SK-N-MC (cell line): Measurements from ENCODE around the gene IFI30.

Source experiments
- EZH2 ChIP-seq: fragments of 200-600 bp; sonication (generic); IDR thresholded peaks from one replicate; pipeline ENCODE4 v1.6.1; 2017; ENCODE audit warnings: antibody characterized with exemption
- FOXP2 ChIP-seq: optimal IDR thresholded peaks from 2 replicates; pipeline ENCODE3; 2011; ENCODE audit warnings: mild to moderate bottlenecking, moderate library complexity; ENCODE audit not compliant: insufficient read depth; ENCODE audit errors: extremely low read length, control extremely low read depth
- POLR2AphosphoS5 ChIP-seq: IDR thresholded peaks from 2 replicates; pipeline ENCODE4 v1.6.1; 2012; ENCODE audit warnings: mild to moderate bottlenecking, low read depth, low read length, borderline replicate concordance

DNA sequence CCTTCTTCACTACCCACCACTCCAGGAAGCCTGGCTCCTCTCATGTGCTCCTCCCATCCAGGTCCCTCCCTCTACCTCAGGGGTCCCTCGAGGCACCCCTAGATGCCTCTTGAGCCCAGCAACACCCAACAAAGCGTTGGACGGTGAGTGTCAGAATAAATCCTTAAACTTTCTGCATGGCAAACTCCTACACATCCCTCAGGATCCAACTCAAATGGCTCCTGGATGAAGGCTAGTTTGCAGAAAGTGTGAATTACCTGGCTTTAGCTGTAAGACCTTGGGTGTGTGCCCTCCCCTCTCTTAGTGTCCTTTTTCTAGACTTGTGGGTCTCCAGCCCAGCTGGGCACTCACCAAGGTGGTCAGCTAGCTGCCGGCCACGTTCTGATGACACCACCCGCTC, 24.8 kb downstream of the IFI30 start:
- TF ChIP-seq EZH2 (no peak), POLR2AphosphoS5 (no peak), FOXP2 (no peak)
